ENCODE results near the gene KRT34.
"Not testable (repeated sequence)": the region's sequence is repeated elsewhere in the genome, so short reads cannot be mapped to it uniquely, and the experiment has no call there.

Gene KRT34

DNA sequence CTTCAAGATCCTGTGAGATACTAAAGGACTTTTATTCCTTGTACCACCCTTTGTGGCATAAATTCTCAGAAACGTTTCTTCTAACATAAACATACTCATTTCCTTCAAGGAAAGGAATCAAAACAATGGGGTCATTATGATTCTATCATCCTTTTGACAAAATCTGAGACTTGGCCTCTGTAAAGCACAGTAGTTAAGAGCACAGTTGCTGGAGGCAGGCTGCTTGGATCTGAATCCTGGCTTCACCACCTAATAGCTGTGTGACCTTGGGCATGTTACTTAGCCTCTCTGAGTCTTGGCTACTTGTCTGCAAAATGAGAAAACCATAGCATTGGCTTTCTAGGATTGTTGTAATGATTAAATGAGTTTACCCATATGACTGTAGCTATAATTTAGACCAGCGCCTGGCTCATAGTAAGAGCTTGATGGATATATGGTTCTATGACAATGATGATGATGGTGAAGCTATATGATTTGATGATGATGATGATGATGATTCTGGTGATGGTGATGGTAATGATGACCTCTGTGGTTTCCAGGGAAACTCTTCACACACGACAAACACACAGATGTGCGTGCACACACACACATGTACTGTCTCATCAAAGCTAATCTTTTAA is 21.4 kb upstream of the KRT34 start:
- no peak for DNase-seq

DNA sequence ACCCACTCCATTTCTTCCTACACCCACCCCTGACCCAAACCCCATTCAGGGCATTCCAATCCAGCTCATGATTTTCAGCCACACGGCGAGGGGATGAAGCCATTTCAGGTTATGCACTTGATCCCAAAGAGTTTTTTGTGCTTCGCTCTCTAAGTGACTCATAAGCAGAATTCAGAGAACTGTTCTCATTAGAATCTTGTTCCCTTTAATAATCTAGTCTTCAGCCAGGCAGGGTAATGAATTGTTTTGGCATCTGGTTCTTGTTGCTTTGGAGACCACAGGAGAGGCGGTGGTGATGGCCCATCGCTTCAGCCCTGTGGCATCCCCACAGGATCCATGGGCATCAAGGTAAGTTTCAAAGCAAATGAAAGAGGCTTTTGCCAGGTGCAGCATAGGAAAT is 20.1 kb upstream of the KRT34 start:
- DNase-seq: no peak

DNA sequence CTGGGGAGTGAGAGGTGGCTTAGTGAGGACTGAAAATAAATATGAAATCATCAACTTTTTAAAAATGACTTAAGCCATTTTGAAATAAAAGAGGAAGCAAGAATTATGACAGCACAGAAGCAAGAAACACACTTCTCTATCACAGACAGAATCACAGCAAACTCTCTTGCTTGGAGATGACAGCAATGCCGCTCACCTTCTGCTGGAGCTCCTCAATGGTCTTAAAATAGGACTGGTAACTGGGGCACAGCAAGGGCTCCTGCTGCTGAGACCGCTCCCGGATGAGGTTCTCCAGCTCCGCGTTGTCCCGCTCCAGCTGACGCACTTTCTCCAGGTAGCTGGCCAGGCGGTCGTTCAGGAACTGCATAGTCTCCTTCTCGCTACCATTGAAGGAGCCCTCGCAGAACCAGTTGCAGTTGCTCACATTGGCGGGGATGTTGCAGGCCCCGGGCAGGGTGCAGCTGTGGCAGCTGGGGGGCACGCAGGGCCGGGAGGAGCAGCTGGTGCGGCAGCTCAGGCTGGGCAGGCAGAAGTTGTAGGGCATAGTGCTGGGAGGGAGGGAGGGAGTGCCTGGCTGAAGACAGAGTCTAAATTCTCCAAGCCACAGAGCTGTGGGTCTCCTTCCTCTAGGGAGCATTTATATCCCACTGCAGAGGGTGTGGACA is 15.0 kb upstream of the KRT34 start, which contains the start of gene KRT31:
TSS of gene KRT31 (minus strand) at position 613 of the 665 bp plus-strand sequence. CDS start at position 544, 69 bp downstream.
- DNase-seq: no peak

DNA sequence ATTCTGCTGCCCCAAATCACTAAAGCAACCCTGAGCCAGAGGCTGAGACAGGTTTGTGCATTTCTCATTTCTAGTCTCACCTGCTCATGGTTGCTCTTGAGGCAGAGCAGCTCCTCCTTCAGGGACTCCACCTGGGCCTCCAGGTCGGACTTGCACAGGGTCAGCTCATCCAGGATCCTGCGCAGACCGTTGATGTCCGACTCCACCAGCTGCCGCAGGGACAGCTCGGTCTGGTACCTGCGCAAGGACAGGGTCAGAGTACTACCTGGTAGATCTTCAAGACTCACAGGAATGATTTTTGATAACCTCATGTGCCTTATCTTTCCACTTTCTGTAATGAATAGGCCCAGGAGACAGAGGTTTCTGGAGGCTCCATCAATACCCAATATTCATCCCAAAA is 14.2 kb upstream of the KRT34 start:
- DNase-seq: no peak

DNA sequence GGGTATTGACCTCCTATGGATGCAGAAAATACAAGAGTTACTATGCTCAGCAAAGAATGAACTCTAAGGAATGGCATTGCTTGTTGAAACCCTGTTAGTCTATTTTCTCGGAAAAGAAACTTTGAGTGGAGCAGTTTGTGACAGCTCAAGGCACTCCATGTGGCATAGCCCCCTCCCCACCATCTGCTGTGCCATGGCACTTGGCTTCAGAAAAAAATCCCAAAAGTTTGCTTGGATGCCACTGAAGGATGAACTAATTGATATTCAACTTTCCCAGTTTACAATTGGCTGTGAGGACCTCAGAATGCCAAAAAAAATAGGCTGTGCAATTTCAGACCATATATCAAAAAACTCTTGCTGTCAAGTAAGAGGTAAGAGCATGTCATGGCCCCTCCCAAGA is 13.5 kb upstream of the KRT34 start:
- no peak for DNase-seq

DNA sequence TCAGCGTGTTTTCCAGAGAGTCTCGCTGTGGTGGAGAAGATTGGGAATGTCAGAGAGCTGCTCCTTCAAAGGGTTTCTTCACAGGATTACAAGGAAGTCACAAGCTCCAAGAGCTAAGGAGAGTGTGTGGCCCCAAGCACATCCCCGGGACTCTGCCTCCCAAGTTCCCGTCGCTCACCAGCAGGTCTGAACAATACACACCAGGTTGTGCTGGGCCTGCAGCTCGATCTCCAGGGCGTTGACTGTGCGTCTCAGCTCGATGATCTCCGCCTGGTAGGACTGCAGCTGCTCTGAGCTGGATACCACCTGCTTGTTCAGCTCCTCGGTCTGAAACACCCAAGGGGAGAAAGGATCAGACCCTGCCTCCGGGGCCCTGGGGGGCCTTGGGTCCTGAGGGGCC is 12.9 kb upstream of the KRT34 start:
- DNase-seq: not testable (repeated sequence)

DNA sequence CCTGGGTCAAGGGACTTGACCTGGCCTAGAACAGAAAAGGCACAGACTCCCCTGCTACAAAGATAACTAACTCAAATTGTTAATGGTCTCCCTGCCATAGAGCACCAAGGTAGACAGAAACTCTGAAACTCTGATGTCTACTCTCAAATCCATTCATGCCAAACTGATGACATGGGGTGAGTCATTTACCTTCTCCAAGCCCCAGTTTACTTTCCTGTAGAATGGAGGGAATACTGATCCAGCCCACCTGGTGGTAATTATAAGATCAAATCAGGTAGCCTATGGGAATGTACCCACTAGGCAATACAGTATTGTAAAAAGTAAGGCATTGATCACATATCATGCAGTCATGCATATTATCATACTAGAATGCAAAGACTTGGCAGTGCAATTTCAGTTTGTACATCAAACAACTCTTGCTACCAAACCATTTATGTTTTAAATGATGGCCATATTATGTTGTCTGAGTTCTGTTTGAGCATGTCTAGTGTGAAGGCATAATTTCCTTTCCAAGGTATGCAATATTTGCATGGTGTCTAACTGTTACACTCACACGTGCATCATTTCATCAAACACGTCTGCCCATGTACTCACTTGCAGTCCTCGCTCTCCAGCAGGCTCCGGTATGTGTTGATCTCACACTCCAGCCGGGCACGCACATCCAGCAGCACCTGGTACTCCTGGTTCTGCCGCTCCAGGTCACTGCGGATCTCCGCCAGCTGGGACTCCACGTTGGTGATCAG is 12.3 kb upstream of the KRT34 start:
- no peak for DNase-seq

DNA sequence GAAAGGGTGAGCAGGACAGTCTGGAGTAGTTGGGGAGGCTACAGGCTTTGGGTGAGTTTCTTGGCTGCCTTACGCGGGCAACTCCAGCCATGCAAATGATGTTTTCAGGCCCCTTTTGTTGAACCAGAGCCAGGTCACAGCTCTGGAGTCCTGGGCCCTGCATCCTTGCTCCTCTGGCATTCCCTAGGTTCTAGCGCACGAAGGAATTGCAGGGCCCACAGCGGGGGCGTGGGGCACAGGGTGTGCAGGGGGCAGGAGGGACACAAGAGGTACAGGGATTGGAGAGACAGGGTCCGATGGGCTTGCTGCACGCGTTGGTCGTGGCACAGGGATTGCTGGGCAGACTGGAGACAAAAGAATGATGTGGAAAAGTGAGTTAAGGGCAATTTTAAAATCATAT is 11.7 kb upstream of the KRT34 start:
- DNase-seq: no peak

DNA sequence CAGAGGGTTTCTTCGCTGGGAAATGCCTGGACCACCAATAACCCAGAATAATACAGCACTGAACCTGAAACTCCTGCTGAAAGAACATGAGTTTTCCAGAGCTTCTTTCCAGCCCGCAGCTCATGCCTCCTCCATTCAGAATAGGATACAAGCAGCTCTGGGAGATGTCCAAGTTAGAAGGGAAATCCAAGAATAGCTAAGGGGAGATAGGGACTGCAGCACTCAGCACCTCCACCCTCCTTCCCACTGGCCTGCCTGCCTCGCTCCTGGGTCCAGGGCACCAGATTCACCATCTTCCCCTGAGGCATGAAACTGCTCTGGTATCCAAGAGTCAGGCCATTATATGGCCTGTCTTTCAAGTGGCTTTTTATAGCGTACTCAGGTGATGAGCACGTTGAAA is 11.2 kb upstream of the KRT34 start:
- DNase-seq: no peak

DNA sequence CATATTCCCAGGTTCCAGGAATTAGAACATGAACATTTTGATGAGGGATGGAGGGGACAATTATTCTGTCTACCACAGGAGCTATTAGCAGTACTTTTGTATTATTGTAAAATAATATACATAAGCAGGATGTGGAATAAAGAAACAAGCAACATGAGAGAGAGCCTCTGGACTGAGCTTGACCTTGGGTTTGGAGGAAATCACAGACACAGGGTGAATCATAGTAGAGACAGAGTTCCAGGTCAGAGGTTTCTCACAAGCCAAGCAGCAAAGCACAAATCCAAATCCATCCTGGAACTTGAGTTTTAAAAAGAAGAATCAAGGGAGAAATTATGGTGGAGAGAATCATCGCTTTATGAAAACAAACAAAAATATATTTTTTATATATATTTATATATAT is 10.2 kb upstream of the KRT34 start:
- DNase-seq: no peak

DNA sequence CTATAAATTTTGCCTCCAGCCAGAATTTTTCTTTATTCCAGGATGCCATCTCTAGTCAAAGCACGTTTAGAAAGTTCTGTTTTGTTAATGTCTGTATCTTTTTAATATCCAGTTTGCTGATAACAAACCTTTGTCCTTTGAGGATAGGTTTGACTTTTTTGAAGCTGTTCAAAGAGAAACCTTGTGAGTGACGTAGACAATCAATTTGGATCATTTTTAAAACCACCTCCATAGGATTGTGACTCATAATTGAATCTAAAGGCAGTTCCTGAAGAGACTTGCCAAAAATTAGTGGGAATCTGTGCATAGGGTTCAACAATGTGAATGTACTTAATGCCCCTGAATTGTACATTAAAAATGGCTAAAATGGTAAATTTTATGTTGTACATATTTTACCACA is 9.4 kb upstream of the KRT34 start:
- DNase-seq: no peak

DNA sequence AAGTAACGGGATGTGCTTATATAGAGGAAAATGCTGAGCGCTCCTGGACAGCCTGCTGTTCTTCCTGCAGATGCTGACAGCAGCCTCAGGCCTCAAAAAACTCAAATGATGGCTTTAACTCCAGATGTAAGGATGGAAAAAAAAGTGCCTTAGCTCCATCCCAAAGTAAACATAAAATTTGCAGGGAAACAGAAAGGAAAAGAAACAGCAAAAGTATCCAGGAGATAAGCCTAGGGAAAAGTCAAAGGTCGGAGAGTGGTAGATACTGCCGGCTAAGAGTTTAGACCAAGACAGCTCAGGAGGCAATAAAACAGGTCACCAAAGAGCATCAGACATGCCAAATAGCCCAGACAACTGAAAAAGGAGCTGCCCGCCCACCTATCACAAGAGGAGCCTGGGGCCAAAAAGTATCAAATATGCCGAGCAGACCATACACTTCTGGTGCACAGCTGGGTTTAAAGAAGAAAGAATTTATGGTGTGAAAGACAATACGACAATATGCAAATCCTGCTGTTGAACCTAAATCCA is 8.4 kb upstream of the KRT34 start:
- DNase-seq: no peak

DNA sequence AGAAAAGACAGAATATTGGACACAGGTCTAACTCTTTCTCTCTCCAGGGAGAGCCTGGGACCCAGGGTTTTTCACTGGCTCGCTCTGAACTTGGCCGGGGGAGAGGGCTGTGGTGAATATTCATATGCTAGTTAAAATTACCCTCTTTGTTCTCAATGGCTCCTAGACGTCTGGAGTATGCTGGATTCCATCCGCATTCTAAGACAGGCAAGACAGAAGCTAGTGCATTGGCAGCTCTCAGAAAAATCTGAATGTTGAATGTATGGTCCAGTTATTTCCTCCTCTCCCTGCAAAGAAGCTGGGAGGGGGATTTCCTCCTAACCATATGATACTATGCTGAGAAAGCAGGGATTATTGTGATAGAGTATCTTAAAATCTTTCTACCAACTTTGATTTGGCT is 5.6 kb upstream of the KRT34 start:
- DNase-seq: no peak

DNA sequence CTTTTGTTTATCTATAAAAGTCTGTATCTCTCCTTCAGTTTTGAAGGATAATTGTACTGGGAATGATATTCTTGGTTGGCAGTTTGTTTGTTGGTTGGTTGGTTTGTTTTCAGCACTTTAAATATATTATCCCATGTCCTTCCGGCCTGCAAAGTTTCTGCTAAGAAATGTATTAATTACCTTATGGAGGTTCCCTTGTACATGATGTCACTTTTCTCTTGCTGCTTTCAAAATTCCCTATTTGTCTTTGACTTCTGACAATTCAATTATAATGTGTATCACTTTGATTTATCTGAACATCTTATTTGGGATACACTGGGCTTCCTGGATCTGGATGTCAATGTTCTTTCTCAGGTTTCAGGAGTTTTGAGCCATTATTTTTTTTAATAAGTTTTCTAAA is 4.1 kb upstream of the KRT34 start:
- no peak for DNase-seq

DNA sequence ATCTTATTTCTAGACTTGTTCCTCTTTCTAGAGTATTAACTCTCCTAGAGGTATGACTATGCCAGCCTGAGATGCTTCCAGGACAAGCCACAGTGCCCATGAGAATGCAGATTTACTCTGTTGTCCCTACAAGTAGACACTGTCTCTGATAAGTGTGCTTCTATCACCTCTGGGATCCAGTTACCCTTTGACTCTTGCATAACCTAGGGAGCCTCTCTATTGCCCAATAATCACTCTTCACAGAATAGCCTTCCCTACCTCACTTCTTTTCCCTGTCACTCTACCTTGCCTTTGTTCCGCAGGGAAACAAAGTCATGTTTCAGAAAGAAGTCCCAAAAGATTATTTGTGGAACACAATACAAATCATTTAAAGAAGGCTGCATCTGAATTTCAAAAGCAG is 1.6 kb upstream of the KRT34 start:
- no peak for DNase-seq

DNA sequence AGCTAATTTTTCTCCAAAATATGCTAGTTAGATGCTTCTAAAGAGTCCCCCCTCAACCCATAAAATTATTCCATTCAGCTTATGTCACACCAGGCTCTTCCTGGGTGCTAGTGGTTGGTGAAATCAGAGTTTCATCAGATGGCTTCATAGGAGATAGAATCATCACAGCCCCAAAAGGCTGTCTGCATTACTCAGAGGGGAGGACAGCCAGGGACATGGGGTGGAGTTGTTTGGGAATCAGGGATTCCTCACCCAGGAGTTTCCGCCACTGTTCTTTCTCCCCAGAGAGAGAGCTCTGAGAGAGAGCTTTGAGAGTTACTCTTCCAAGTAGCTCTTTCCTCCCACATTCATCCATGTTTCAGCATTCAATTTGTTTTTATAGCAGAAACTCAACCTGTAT is 288 bp upstream of the KRT34 start:
- no peak for DNase-seq

DNA sequence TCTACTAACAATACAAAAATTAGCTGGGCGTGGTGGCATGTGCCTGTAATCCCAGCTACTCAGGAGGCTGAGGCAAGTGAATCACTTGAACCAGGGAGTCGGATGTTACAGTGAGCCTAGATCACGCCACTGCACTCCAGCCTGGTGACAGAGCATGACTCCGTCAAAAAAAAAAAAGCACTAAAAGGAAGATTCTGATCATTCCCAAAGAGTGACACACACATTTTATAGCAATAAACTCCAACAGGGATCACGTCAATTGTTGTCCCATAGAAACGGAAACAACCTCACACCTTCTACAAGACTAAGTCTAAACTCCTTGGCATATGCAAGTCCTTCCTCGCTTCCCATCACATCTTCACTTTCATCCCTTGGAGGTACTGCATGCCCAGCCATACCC is 2.0 kb downstream of the KRT34 start:
- DNase-seq: not testable (repeated sequence)

DNA sequence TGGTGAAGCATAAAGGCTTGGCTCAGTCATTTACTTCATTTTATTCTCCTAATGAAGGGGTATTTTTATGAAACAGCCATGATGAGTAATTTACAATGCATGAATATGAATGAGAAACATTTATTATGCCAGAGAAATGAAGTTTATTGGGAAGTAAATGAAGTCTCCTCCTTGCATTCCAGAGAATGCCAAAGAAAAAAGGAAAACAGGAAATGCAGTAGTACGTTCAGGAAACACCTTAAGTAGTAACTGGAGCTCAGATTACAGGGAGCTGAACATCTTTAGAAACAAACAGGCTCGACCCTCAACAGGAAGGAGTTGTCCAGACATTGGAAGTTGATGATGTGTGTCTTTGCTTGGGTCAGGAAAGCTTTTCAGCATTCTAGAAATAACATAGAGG is 4.6 kb downstream of the KRT34 start:
- no peak for DNase-seq

DNA sequence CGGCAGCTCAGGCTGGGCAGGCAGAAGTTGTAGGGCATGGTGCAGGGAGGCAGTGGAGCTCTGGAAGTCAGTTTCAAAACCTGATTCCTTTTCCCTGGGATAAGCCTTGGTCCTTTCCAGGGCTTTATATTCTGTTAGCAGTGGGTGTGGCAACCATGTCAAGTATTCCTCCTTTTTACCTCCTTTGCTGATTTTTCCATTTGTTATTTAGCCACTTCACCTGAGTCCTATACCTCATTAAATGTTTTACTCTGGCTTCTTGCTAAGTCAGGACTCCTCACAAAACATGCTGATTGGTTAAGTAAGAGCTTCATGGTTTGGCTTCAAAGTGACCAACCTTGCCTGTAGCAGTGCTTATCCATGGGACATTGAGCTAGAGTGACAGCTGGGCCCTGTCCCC is 12.4 kb downstream of the KRT34 start, which contains the start of gene KRT33B:
TSS of gene KRT33B (minus strand) at position 101 of the 400 bp plus-strand sequence. CDS start at position 38, 63 bp downstream.
- DNase-seq: no peak

DNA sequence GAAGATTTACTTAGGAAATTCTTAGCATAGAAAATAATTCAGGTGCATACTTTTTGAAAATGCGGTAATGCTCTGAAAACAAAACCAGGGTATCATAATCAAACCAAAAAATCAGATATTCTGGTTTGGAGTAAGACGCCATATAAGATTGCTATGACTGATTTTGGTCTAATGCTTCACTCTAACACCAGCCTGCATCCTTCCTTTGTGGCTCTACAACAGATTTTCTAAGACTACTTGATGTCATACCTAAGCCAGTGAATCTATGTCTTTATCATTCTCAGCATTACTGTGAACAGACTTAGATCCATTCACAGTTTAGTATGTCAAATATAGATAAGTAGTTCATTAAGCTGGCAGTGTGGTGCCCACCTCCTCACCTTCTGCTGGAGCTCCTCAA is 13.1 kb downstream of the KRT34 start:
- DNase-seq: no peak

DNA sequence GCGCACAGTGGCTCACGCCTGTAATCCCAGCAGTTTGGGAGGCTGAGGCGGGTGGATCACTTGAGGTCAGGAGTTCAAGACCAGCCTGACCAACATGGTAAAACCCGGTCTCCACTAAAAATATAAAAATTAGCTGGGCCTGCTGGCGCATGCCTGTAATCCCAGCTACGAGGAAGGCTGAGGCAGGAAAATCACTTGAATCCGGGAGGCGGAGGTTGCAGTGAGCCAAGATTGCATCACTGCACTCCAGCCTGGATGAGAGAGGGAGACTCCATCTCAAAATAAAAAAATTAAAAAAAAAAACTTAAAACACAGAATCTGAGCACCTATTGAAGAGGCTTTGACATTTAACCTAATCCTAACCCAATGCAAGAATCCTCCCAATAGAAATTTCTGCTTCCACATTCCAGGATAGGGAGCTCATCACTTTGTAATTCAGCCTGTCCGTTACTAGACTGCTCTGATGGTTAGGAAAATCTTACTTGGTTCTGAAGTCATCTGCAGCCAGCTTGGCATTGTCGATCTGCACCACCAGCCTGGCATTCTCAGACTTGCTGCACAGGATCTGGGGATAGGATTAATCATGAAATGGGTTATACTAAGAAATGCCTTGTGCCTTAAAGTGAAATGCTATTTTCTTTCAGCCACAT is 14.6 kb downstream of the KRT34 start:
- no peak for DNase-seq

DNA sequence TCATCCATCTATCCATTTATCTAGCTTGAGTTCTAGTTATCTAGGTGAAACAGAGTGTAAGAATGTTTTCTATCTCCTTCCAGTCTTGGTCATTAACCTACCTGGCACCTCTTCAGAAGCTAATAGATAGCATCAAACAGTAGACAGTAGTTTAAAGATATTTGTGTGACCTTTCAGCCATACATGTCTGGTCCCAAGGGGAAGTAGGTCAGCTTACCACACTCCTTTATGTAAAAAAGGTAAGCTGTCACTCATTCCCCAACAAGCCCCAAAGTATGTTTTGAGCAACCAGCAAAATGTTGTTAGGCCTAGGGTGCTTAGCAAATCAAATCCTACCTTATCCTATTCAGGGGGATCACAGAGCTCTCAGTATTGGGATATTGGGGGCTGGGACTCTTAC is 16.0 kb downstream of the KRT34 start:
- DNase-seq: no peak

DNA sequence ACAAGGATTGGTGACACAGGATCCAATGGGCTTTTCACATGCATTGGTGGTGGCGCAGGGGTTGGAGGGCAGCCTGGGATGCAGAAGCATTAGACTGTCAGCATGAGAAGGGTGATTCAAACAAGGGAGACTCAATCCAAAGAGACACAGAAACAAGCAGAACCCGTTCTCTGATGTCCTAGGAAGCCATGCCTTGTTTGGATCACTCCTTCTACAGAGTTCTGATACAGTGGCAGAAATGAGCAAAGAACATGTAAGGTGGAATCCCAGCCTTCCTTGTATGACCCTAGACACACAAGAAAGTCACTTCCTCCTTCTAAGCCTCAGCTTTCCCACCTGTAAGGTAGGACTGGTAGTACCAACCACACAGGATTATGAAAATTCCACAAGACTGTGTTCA is 18.2 kb downstream of the KRT34 start:
- no peak for DNase-seq

All from stimulated activated CD4-positive, alpha-beta T cell treated with anti-CD3 and anti-CD28 coated beads, Interleukin-15, amount 100 ng/mL, for 24 hours (primary cell).